ENCODE results near the gene DIO3. TPM values are rescaled to one million over a fixed set of nuclear protein-coding genes. Genes with fewer than 3 reads are reported as not detected.

DIO3 gene
- total RNA-seq, 1 donor from 2014 or later, result not detected

GRCh38 chr14:101605836-101606235 lies 44.5 kb downstream of the DIO3 start:
- Mint-ChIP-seq H3K36me3 (ENCODE audit: low read depth) (no peaks in the 10 kb centered on the region), H3K4me3 (no peak overlapping the region), H3K27me3 (peaks cover 35% of the 10 kb centered on the region), H3K27ac (no peak overlapping the region), H3K9me3 (no peaks in the 10 kb centered on the region), H3K4me1 (no peaks in the 10 kb centered on the region)
- POLR2A ChIA-PET, result no interaction called here
- DNase-seq (no peak), ATAC-seq (ENCODE audit: low read depth) (no peak)
- intact Hi-C loops (cut with micrococcal nuclease), result no loop called here
- TF ChIP-seq CTCF (IDR thresholded peaks at IDR 0.05), result no peak
- CTCF ChIA-PET, result no interaction called here

Other genes with a start within 250 kb of the DIO3 start
- gene PPP2R5C, start 200.2 kb downstream of the DIO3 start, total RNA-seq, result 197 and 227 TPM in 2 replicates